Upper lobe of left lung (tissue), 6 donors: ENCODE measurements around the gene IPO4. TPM values are rescaled to one million over a fixed set of nuclear protein-coding genes. Genes with fewer than 3 reads are reported as not detected.

Source experiments
- ATAC-seq, 2 donors: fragments of 200-7000 bp; cut with Tn5 transposase; one replicate each; pipeline ENCODE4 v1.9.1; 2022; ENCODE audit warnings: mild to moderate bottlenecking in 2 of 2, moderate library complexity in 2 of 2; ENCODE audit not compliant: low FRiP score in 2 of 2
- DNase-seq, 2 donors: peaks; one replicate each; pipeline ENCODE4 v3.0.0-alpha.2; 2019 to 2020
- H3K27ac ChIP-seq, 4 donors: fragments of 200-600 bp; sonication (generic); one replicate each; pipeline ENCODE4 v1.5.1; 2016 to 2019
- H3K27me3 ChIP-seq, 4 donors: fragments of 200-600 bp; sonication (generic); one replicate each; pipeline ENCODE4 v1.5.1; 2017 to 2019
- H3K36me3 ChIP-seq, 4 donors: fragments of 200-600 bp; sonication (generic); one replicate each; pipeline ENCODE4 v1.5.1; 2016 to 2019
- H3K4me1 ChIP-seq, 4 donors: fragments of 200-600 bp; sonication (generic); one replicate each; pipeline ENCODE4 v1.5.1; 2018 to 2019
- H3K4me3 ChIP-seq, 4 donors: fragments of 200-600 bp; sonication (generic); one replicate each; pipeline ENCODE4 v1.5.1; 2017 to 2019; ENCODE audit warnings: mild to moderate bottlenecking in 2 of 4, moderate library complexity in 1 of 4
- H3K9me3 ChIP-seq, 4 donors: fragments of 200-600 bp; sonication (generic); one replicate each; pipeline ENCODE4 v1.5.1; 2018 to 2019
- CTCF ChIP-seq, 6 experiments: fragments of 450-650 bp in 4 of 6; fragments of 200-600 bp in 2 of 6; sonication (generic) in 2 of 6; IDR thresholded peaks; one replicate each; pipeline ENCODE4 v1.5.1; 2016 to 2019; ENCODE audit warnings: antibody characterized with exemption in 6 of 6
- EP300 ChIP-seq, 4 donors: sonication (generic); formaldehyde crosslinking; IDR thresholded peaks; one replicate each; pipeline ENCODE4 v1.5.1; 2017; ENCODE audit warnings: antibody characterized with exemption in 4 of 4, control low read depth in 2 of 4
- POLR2A ChIP-seq, 4 donors: fragments of 450-650 bp; IDR thresholded peaks; one replicate each; pipeline ENCODE4 v1.5.1; 2016 to 2017; ENCODE audit warnings: antibody characterized with exemption in 4 of 4, mild to moderate bottlenecking in 2 of 4
- POLR2AphosphoS5 ChIP-seq, 2 donors: sonication (generic); formaldehyde crosslinking; IDR thresholded peaks; one replicate each; pipeline ENCODE4 v1.5.1; 2017; ENCODE audit warnings: antibody characterized with exemption in 2 of 2
- WGBS, 2 donors: methylation state at CpG; one replicate each; pipeline ENCODE4 v1.1.5; 2017 to 2018; 5-methylcytosine and 5-hydroxymethylcytosine counted together
- total RNA-seq, 6 donors: library from RNA; depleted of rRNA in 4 of 6; stranded (reverse); fragments of >200 nt in 4 of 6; gene quantifications; one replicate each; pipeline versions ENCODE4 v1.1.0 to v1.2.1, GENCODE V29; 2016 to 2021
- donor health status: DM: no; HTN: no; CAD: no; lungs with moderate emphysema.
- donor health status: DM: no; HTN: yes; CAD: no; lungs with severe emphysema.

The IPO4 gene
- total RNA-seq, 6 donors from 2014 or later = 20.8 to 50.3 (median 35.2) TPM

- H3K4me1 ChIP-seq = peaks cover 13 to 33% (median 25%) of the 10 kb centered on the region in 4 donors
- H3K27me3 ChIP-seq = no peaks in the 10 kb centered on the region
- no peak for TF ChIP-seq POLR2A (IDR thresholded peaks at IDR 0.05)
- no peak for TF ChIP-seq POLR2AphosphoS5 (IDR thresholded peaks at IDR 0.05)
- TF ChIP-seq EP300 (IDR thresholded peaks at IDR 0.05) = no peak
- no peak for TF ChIP-seq CTCF (IDR thresholded peaks at IDR 0.05)
- ATAC-seq (no peak), DNase-seq (no peak)
- H3K36me3 ChIP-seq = peaks cover 4 to 14% (median 13%) of the 10 kb centered on the region in 4 donors
- H3K9me3 ChIP-seq = no peaks in the 10 kb centered on the region
- no peak overlapping the region for H3K27ac ChIP-seq
- 92 to 100% methylated on average over 1 of the region's 1 CpG for WGBS, 2 donors
- H3K4me3 ChIP-seq = no peak overlapping the region
These were observed 54.9 kb downstream of the IPO4 start for GRCh38 chr14:24133735-24134134.

GRCh38 chr14:24132976-24133375, 55.6 kb downstream of the IPO4 start:
- no peak overlapping the region for H3K27ac ChIP-seq
- H3K36me3 ChIP-seq = peaks cover 0 to 6% (median 6%) of the 10 kb centered on the region in 4 donors
- H3K4me1 ChIP-seq = peaks cover 13 to 32% (median 25%) of the 10 kb centered on the region in 4 donors
- no peak overlapping the region for H3K4me3 ChIP-seq
- 93 to 96% methylated on average over 2 of the region's 2 CpGs for WGBS, 2 donors
- no peak for ATAC-seq
- no peak for TF ChIP-seq POLR2AphosphoS5 (IDR thresholded peaks at IDR 0.05)
- TF ChIP-seq POLR2A (IDR thresholded peaks at IDR 0.05) = no peak
- TF ChIP-seq CTCF (IDR thresholded peaks at IDR 0.05) = no peak
- no peak for TF ChIP-seq EP300 (IDR thresholded peaks at IDR 0.05)
- no peaks in the 10 kb centered on the region for H3K27me3 ChIP-seq
- H3K9me3 ChIP-seq = no peaks in the 10 kb centered on the region
- no peak for DNase-seq

- no peak for ATAC-seq
These were observed 56.4 kb downstream of the IPO4 start for GRCh38 chr14:24132061-24132685.

GRCh38 chr14:24131549-24131966, 57.1 kb downstream of the IPO4 start:
- ATAC-seq (no peak), DNase-seq (no peak)
- Histone ChIP-seq H3K36me3 (no peaks in the 10 kb centered on the region), H3K27me3 (no peaks in the 10 kb centered on the region), H3K4me3 (no peak overlapping the region), H3K27ac (peak overlapping the region; percentile 51 to 77 (median 72)), H3K4me1 (peaks cover 3 to 18% (median 13%) of the 10 kb centered on the region in 4 donors), H3K9me3 (no peaks in the 10 kb centered on the region)
- TF ChIP-seq POLR2A (IDR thresholded peaks at IDR 0.05) (no peak), EP300 (IDR thresholded peaks at IDR 0.05) (no peak), POLR2AphosphoS5 (IDR thresholded peaks at IDR 0.05) (no peak), CTCF (IDR thresholded peaks at IDR 0.05) (no peak)
- 84 to 94% methylated on average over 7 to 15 of the region's 15 CpGs for WGBS, 2 donors

More at GRCh38 chr14:24132061-24132685, 56.4 kb downstream of the IPO4 start:
- DNase-seq = peak in 1 of 2 donors; percentile 84
- no peaks in the 10 kb centered on the region for H3K27me3 ChIP-seq
- TF ChIP-seq CTCF (IDR thresholded peaks at IDR 0.05) (no peak), POLR2AphosphoS5 (IDR thresholded peaks at IDR 0.05) (no peak), POLR2A (IDR thresholded peaks at IDR 0.05) (no peak), EP300 (IDR thresholded peaks at IDR 0.05) (no peak)
- peak overlapping the region in 3 of 4 donors; percentile 38 to 77 (median 51) for H3K27ac ChIP-seq
- WGBS, 2 donors = 69 to 70% methylated on average over 13 to 24 of the region's 24 CpGs
- H3K4me3 ChIP-seq = no peak overlapping the region
- H3K4me1 ChIP-seq = peaks cover 9 to 24% (median 19%) of the 10 kb centered on the region in 4 donors
- no peaks in the 10 kb centered on the region for H3K9me3 ChIP-seq
- H3K36me3 ChIP-seq = no peaks in the 10 kb centered on the region
